GM10847 (cell line): Measurements from ENCODE around the gene PDE6C.

Source experiments
- POLR2A ChIP-seq: IDR thresholded peaks from 2 replicates; pipeline ENCODE4 v1.6.1; 2011; ENCODE audit not compliant: insufficient read length; ENCODE audit errors: extremely low read depth

Gene PDE6C

GRCh38 chr10:93601774-93602162 is 10.6 kb upstream of the PDE6C start:
- no peak for TF ChIP-seq POLR2A

- TF ChIP-seq POLR2A, result no peak
These were observed 9.3 kb upstream of the PDE6C start for GRCh38 chr10:93603023-93603422.

DNA sequence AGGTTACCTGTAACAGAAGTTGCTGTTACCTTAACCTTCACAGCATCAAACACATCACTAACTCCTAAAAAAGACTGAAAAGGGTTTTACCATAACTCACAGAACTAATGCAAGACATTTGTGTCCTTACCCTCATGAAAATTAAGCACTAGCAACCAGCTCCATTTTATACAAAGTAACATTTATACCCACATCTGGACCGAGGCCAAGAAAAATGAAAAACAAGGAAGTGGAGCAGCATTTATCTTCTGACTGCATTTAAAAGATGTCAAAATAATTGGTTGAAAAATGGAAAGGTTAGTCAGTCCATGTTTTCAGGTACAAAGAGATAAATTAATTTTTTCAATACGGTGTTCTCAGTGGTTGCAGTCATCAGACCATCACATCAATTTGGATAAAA is 8.2 kb upstream of the PDE6C start:
- TF ChIP-seq POLR2A, result no peak

DNA sequence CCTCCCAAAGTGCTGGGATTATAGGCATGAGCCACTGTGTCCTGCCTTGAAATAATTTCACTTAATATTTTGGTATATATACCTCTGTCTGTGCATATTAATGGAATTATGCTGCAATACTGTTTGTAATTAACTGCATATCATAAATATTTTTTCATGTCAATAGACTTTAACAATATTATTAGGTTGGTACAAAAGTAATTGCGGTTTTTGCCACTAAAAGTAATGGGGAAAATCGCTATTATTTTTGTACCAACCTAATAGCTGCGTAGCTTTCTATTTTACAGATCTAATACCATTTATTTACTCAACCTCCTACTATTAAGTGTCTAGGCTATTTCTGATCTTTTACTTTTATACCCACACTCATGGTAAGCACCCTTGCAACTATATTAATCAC is 3.9 kb upstream of the PDE6C start:
- no peak for TF ChIP-seq POLR2A

- no peak for TF ChIP-seq POLR2A
These were observed 789 bp downstream of the PDE6C start for GRCh38 chr10:93613126-93613525.

GRCh38 chr10:93614101-93614825 is 1.9 kb downstream of the PDE6C start:
- TF ChIP-seq POLR2A, result no peak

DNA sequence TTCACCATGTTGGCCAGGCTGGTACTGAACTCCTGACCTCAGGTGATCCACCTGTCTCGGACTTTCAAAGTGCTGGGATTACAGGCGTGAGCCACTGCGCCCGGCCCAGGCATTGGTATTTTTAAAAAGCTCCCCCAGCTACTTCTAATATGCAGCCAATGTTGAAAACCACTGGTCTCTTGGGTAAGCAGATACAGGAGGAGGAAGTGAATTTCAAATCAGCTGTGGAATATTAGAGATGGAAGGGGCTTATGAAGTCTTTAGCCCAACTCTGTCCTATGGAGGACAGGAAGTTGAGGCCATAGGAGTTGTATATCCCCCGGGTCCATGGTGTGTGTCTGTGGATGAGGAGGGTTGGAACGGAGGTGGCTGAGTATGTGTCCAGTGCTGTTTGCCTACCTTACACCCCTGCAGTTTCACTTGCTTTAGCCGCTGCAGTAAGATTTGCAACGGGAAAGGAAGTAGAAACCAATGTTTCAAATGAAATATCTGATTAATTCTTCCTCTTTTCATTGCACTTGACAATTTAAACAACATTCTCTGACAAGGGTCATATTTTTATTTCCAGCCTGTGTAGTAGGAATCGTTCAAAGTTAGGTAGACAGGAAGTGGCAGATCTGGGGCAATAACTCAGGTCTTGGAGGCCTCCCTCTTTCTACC is 3.4 kb downstream of the PDE6C start:
- no peak for TF ChIP-seq POLR2A

DNA sequence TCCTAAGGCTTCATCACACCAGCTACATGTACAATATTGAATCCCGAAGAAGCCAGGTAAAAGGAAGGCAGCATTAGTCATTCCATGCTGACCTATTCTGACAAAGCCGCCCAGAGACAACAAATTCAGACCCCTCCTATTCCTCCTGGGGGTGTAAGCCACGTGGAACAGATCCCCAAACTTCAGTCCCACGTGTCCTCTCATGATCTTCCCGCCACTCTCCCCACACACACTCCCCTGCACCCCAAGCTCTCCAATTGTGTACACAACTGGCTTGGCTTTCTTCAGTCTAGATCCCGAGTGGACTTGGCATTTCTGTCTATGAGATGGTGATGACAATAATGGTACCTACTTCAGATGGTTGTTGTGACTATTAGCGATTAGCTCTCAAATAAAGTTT is 8.6 kb downstream of the PDE6C start:
- no peak for TF ChIP-seq POLR2A

- no peak for TF ChIP-seq POLR2A
These were observed 10.6 kb downstream of the PDE6C start for GRCh38 chr10:93622942-93623341.

DNA sequence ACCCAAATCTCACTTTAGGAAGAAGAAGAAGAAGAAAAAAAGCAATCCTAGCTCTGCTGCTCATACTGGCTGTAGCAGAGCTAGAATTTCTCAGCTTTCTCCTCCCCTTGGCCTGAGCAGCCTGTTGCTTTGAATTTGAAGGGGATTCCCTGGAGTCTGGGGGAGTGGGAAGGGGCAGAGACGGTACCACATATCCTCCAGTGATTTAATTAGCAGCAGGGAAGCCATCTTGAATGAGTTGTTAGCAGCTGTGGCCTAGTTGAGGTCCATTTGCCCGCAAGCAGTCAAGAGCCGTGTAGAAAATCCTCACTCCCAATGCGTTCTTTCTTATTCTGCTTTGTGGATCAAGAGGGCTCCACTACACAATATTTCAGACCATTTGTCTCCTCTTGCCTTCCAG is 16.5 kb downstream of the PDE6C start:
- TF ChIP-seq POLR2A, result no peak

DNA sequence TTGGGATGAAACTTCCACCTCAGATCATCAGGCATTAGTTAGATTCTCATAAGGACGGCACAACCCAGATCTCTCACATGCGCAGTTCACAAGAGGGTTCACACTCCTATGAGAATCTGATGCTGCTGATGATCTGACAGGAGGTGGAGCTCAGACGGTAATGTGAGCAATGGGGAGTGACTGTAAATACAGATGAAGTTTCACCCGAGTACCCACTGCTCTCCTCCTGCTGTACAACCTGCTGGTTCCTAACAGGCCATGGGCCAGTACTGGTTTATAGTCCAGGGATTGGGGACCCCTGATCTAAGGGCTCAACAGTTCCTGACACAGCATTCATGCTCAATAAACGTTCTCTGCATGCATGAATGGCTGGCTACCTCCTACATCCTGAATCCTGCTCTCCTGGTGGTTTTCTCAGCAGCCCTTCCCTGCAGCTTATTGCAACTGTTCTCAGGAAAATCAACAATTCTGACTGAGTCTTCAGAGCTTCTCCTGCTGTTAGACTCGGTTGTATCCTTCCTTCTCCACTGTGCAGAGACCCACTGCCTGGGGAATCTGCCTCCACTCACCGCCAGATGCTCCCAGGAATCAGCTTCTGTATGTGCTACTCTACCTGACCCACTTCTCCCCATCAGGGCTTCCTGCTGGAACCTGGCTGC is 17.4 kb downstream of the PDE6C start:
- TF ChIP-seq POLR2A, result no peak

GRCh38 chr10:93630625-93631557 is 18.6 kb downstream of the PDE6C start:
- no peak for TF ChIP-seq POLR2A

DNA sequence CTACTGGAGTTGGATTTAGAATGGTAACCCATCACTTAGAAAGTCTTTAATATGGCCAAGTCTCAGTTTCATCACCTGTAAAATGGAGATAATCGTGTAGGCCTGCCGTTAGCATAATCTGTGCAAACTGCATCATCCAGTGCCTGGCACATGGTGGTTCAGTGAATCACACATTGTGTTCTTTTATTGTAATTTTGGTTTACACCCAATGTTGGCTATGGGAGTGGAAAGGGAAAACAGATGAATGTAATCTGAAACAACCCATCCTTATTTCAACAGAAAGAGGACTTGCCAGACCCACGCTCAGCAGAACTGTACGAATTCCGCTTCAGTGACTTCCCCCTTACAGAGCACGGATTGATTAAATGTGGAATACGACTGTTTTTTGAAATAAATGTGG is 27.5 kb downstream of the PDE6C start:
- TF ChIP-seq POLR2A, result no peak

- TF ChIP-seq POLR2A, result no peak
These were observed 40.5 kb downstream of the PDE6C start for GRCh38 chr10:93652857-93653256.

DNA sequence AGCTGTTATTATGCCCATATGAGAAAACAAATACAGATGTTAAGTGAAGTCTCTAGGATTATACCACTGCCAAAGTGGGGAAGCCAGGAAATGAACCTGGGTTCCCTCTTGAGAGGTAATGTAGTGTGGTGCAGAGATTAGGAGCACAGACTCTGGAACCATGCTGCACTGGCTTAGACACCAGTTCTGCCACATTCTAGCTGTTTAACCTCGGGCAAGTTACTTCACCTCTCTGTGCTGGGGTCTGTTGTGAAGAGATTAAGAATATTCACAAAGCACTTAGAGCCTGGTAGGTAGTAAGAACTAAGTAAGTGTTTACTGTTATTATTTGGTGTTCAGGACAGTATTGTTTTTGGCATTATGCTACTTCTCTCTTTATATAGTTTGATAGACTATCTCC is 41.9 kb downstream of the PDE6C start:
- TF ChIP-seq POLR2A, result no peak
